ENCODE measurements around the gene ALDH3B1. TPM values are rescaled to one million over a fixed set of nuclear protein-coding genes. Genes with fewer than 3 reads are reported as not detected.

ALDH3B1 gene
- total and polyA plus RNA-seq, 4 donors, result 1.6 to 7.1 (median 3.4) TPM

- Histone ChIP-seq H3K4me1 (ENCODE audit: control insufficient read depth in 4 of 4, insufficient read depth in 4 of 4, low read length in 3 of 4) (no peaks in the 10 kb centered on the region), H3K9ac (ENCODE audit: low read depth in 1 of 2, low read length in 2 of 2) (no peak overlapping the region), H3K36me3 (ENCODE audit: control insufficient read depth in 4 of 4, insufficient read depth in 3 of 4, low read depth in 1 of 4, low read length in 3 of 4) (peaks cover 7 to 60% (median 15%) of the 10 kb centered on the region in 4 donors), H3K27me3 (ENCODE audit: control insufficient read depth in 4 of 4, insufficient read depth in 4 of 4, low read length in 3 of 4) (no peaks in the 10 kb centered on the region), H3K9me3 (ENCODE audit: control insufficient read depth in 4 of 4, low read length in 3 of 4) (no peaks in the 10 kb centered on the region), H3K27ac (ENCODE audit: low read depth in 1 of 2, low read length in 2 of 2) (no peak overlapping the region), H3K4me3 (ENCODE audit: low read depth in 1 of 3, low read length in 3 of 3) (no peak overlapping the region)
- WGBS, result 94% methylated on average over 40 of the region's 40 CpGs
- TF ChIP-seq ATF3 (IDR thresholded peaks at IDR 0.05) (no peak), SP1 (IDR thresholded peaks at IDR 0.05) (no peak), ZBTB33 (IDR thresholded peaks at IDR 0.05) (no peak), HNF4A (conservative IDR thresholded peaks at IDR 0.05) (no peak), EGR1 (IDR thresholded peaks at IDR 0.05; ENCODE audit: low read depth in 2 of 2) (no peak), MAX (IDR thresholded peaks at IDR 0.05) (no peak), RAD21 (IDR thresholded peaks at IDR 0.05) (no peak), TAF1 (conservative IDR thresholded peaks at IDR 0.05) (no peak), NR2F2 (IDR thresholded peaks at IDR 0.05) (no peak), HNF4G (IDR thresholded peaks at IDR 0.05) (no peak), REST (IDR thresholded peaks at IDR 0.05) (no peak), YY1 (IDR thresholded peaks at IDR 0.05) (no peak), JUND (IDR thresholded peaks at IDR 0.05) (no peak), FOXA2 (IDR thresholded peaks at IDR 0.05) (no peak), RXRA (IDR thresholded peaks at IDR 0.05) (no peak), CTCF (IDR thresholded peaks at IDR 0.05; ENCODE audit: low read depth, low read length, missing input control) (no peak)
- no peak for DNase-seq (ENCODE audit: low spot score)
Measured at GRCh38 chr11:68049509-68050370, 39.6 kb downstream of the ALDH3B1 start.
